Nephron (organoid): ENCODE results near the gene KCNE4.
A peak's percentile ranks its signal among the peaks of the same experiment; 100 is the strongest.

ENCODE experiments used
- H3K27ac Mint-ChIP-seq, 3 experiments: 2 replicates each; pipeline ENCODE4 v1.8.0; 2020; ENCODE audit warnings: mixed read lengths in 3 of 3, mild to moderate bottlenecking in 2 of 3, moderate library complexity in 1 of 3
- H3K27me3 Mint-ChIP-seq: 2 replicates; pipeline ENCODE4 v1.8.0; 2021; ENCODE audit warnings: low read depth, mild to moderate bottlenecking, moderate library complexity, mixed read lengths
- H3K36me3 Mint-ChIP-seq: 2 replicates; pipeline ENCODE4 v1.8.0; 2020; ENCODE audit warnings: low read depth, mixed read lengths
- H3K4me1 Mint-ChIP-seq: 2 replicates; pipeline ENCODE4 v1.8.0; 2020; ENCODE audit warnings: mixed read lengths
- H3K4me3 Mint-ChIP-seq, 3 experiments: 2 replicates each; pipeline ENCODE4 v1.8.0; 2020; ENCODE audit warnings: mild to moderate bottlenecking in 3 of 3, mixed read lengths in 3 of 3, moderate library complexity in 2 of 3
- H3K9me3 Mint-ChIP-seq: 2 replicates; pipeline ENCODE4 v1.8.0; 2020; ENCODE audit warnings: mixed read lengths
- CTCF ChIP-seq, 3 experiments: fragments of 200-600 bp; sonication (generic); IDR thresholded peaks; one replicate each; pipeline ENCODE4 v1.5.0; 2021; ENCODE audit warnings: antibody characterized with exemption in 3 of 3; ENCODE audit not compliant: unreplicated experiment in 3 of 3

Gene KCNE4

GRCh38 chr2:223047260-223047761, 4.7 kb upstream of the KCNE4 start:
- Mint-ChIP-seq H3K9me3 (peaks cover 2% of the 10 kb centered on the region), H3K36me3 (no peaks in the 10 kb centered on the region), H3K27ac (no peak overlapping the region), H3K4me1 (peaks cover 29% of the 10 kb centered on the region), H3K27me3 (no peaks in the 10 kb centered on the region), H3K4me3 (peak overlapping the region in 1 of 3 experiments; percentile 5)
- no peak for TF ChIP-seq CTCF (IDR thresholded peaks at IDR 0.05; ENCODE audit: unreplicated experiment in 3 of 3)

GRCh38 chr2:223048519-223048918, 3.5 kb upstream of the KCNE4 start:
- Mint-ChIP-seq H3K9me3 (no peaks in the 10 kb centered on the region), H3K27me3 (no peaks in the 10 kb centered on the region), H3K36me3 (peaks cover 1% of the 10 kb centered on the region), H3K27ac (peak overlapping the region in 1 of 3 experiments; percentile 17), H3K4me3 (no peak overlapping the region), H3K4me1 (peaks cover 36% of the 10 kb centered on the region)
- TF ChIP-seq CTCF (IDR thresholded peaks at IDR 0.05; ENCODE audit: unreplicated experiment in 3 of 3), result no peak

- Mint-ChIP-seq H3K36me3 (peaks cover 10% of the 10 kb centered on the region), H3K9me3 (no peaks in the 10 kb centered on the region), H3K4me1 (peaks cover 44% of the 10 kb centered on the region), H3K27me3 (no peaks in the 10 kb centered on the region), H3K4me3 (no peak overlapping the region), H3K27ac (peak overlapping the region in 1 of 3 experiments; percentile 17)
- TF ChIP-seq CTCF (IDR thresholded peaks at IDR 0.05; ENCODE audit: unreplicated experiment in 3 of 3), result no peak
Observed at GRCh38 chr2:223049356-223049755, 2.6 kb upstream of the KCNE4 start.

GRCh38 chr2:223050188-223050587, 1.8 kb upstream of the KCNE4 start:
- H3K27me3 Mint-ChIP-seq, result no peaks in the 10 kb centered on the region
- H3K4me3 Mint-ChIP-seq, result no peak overlapping the region
- no peaks in the 10 kb centered on the region for H3K9me3 Mint-ChIP-seq
- H3K36me3 Mint-ChIP-seq, result peaks cover 12% of the 10 kb centered on the region
- H3K4me1 Mint-ChIP-seq, result peaks cover 48% of the 10 kb centered on the region
- TF ChIP-seq CTCF (IDR thresholded peaks at IDR 0.05; ENCODE audit: unreplicated experiment in 3 of 3), result no peak
- H3K27ac Mint-ChIP-seq, result no peak overlapping the region

- no peaks in the 10 kb centered on the region for H3K9me3 Mint-ChIP-seq
- H3K4me1 Mint-ChIP-seq, result peaks cover 55% of the 10 kb centered on the region
- peaks cover 12% of the 10 kb centered on the region for H3K36me3 Mint-ChIP-seq
- H3K4me3 Mint-ChIP-seq, result peak overlapping the region; percentile 78 to 90 (median 86)
- peak overlapping the region; percentile 88 to 97 (median 93) for H3K27ac Mint-ChIP-seq
- no peaks in the 10 kb centered on the region for H3K27me3 Mint-ChIP-seq
- no peak for TF ChIP-seq CTCF (IDR thresholded peaks at IDR 0.05; ENCODE audit: unreplicated experiment in 3 of 3)
Observed at GRCh38 chr2:223050900-223051504, 988 bp upstream of the KCNE4 start.
